Parathyroid adenoma (tissue), 2 donors: ENCODE data around the gene MET.

Experiments used
- H2AFZ ChIP-seq: fragments of 300-600 bp; sonication (generic); one replicate; pipeline ENCODE4 v1.7.0; 2017; ENCODE audit warnings: antibody characterized with exemption, mild to moderate bottlenecking
- H3K27ac ChIP-seq: fragments of 300-600 bp; sonication (generic); one replicate; pipeline ENCODE4 v1.7.0; 2017
- H3K27me3 ChIP-seq: fragments of 300-600 bp; sonication (generic); one replicate; pipeline ENCODE4 v1.7.0; 2017; ENCODE audit warnings: low read length; ENCODE audit not compliant: control insufficient read depth, insufficient read depth
- H3K36me3 ChIP-seq: fragments of 300-600 bp; sonication (generic); one replicate; pipeline ENCODE4 v1.7.0; 2017; ENCODE audit warnings: low read length; ENCODE audit not compliant: control insufficient read depth, insufficient read depth
- H3K4me1 ChIP-seq: fragments of 300-600 bp; sonication (generic); one replicate; pipeline ENCODE4 v1.7.0; 2017; ENCODE audit warnings: control low read depth
- H3K4me2 ChIP-seq: fragments of 300-600 bp; sonication (generic); one replicate; pipeline ENCODE4 v1.7.0; 2017; ENCODE audit warnings: low read length
- H3K4me3 ChIP-seq: fragments of 300-600 bp; sonication (generic); one replicate; pipeline ENCODE4 v1.7.0; 2017; ENCODE audit warnings: low read depth, low read length
- H3K79me2 ChIP-seq: fragments of 300-600 bp; sonication (generic); one replicate; pipeline ENCODE4 v1.7.0; 2017; ENCODE audit warnings: control low read depth
- H3K9ac ChIP-seq: fragments of 300-600 bp; sonication (generic); one replicate; pipeline ENCODE4 v1.7.0; 2017; ENCODE audit warnings: mild to moderate bottlenecking
- H3K9me3 ChIP-seq: fragments of 300-600 bp; sonication (generic); one replicate; pipeline ENCODE4 v1.7.0; 2017; ENCODE audit warnings: low read length; ENCODE audit not compliant: control insufficient read depth
- CTCF ChIP-seq: fragments of 300-600 bp; sonication (generic); IDR thresholded peaks from one replicate; pipeline ENCODE4 v1.7.0; 2017; ENCODE audit warnings: antibody characterized with exemption, mild to moderate bottlenecking
- donor health status: primary hyperparathyroidism.

The MET gene

GRCh38 chr7:116780966-116781365, 109.0 kb downstream of the MET start:
- no peak for TF ChIP-seq CTCF
- Histone ChIP-seq H3K9ac (no peak overlapping the region), H3K27ac (no peak overlapping the region)

GRCh38 chr7:116781584-116781983, 109.6 kb downstream of the MET start:
- Histone ChIP-seq H3K4me2 (no peak overlapping the region), H3K27me3 (no peaks in the 10 kb centered on the region), H3K36me3 (no peaks in the 10 kb centered on the region), H3K4me3 (no peak overlapping the region), H3K27ac (no peak overlapping the region), H3K9ac (no peak overlapping the region), H3K4me1 (no peaks in the 10 kb centered on the region), H2AFZ (no peak overlapping the region), H3K79me2 (no peaks in the 10 kb centered on the region), H3K9me3 (no peaks in the 10 kb centered on the region)
- TF ChIP-seq CTCF = no peak

More at GRCh38 chr7:116780966-116781365, 109.0 kb downstream of the MET start:
- no peak overlapping the region for H3K4me3 ChIP-seq
- no peak overlapping the region for H2AFZ ChIP-seq
- no peak overlapping the region for H3K4me2 ChIP-seq
- H3K36me3 ChIP-seq = no peaks in the 10 kb centered on the region
- H3K27me3 ChIP-seq = no peaks in the 10 kb centered on the region
- H3K4me1 ChIP-seq = no peaks in the 10 kb centered on the region
- H3K79me2 ChIP-seq = no peaks in the 10 kb centered on the region
- no peaks in the 10 kb centered on the region for H3K9me3 ChIP-seq

GRCh38 chr7:116782177-116782711, 110.2 kb downstream of the MET start:
- TF ChIP-seq CTCF = no peak
- Histone ChIP-seq H3K27ac (no peak overlapping the region), H3K4me2 (no peak overlapping the region), H2AFZ (no peak overlapping the region), H3K27me3 (no peaks in the 10 kb centered on the region), H3K9ac (no peak overlapping the region), H3K9me3 (no peaks in the 10 kb centered on the region), H3K79me2 (no peaks in the 10 kb centered on the region), H3K4me1 (no peaks in the 10 kb centered on the region), H3K4me3 (no peak overlapping the region), H3K36me3 (no peaks in the 10 kb centered on the region)

GRCh38 chr7:116783666-116784318, 111.8 kb downstream of the MET start:
- Histone ChIP-seq H3K9ac (no peak overlapping the region), H2AFZ (no peak overlapping the region), H3K4me2 (no peak overlapping the region), H3K79me2 (no peaks in the 10 kb centered on the region), H3K9me3 (no peaks in the 10 kb centered on the region), H3K4me1 (no peaks in the 10 kb centered on the region), H3K27me3 (no peaks in the 10 kb centered on the region), H3K27ac (no peak overlapping the region), H3K36me3 (no peaks in the 10 kb centered on the region), H3K4me3 (no peak overlapping the region)
- TF ChIP-seq CTCF = no peak

- no peaks in the 10 kb centered on the region for H3K36me3 ChIP-seq
- no peak for TF ChIP-seq CTCF
- no peak overlapping the region for H3K9ac ChIP-seq
- H3K4me2 ChIP-seq = no peak overlapping the region
- no peak overlapping the region for H2AFZ ChIP-seq
- H3K4me1 ChIP-seq = no peaks in the 10 kb centered on the region
- no peaks in the 10 kb centered on the region for H3K79me2 ChIP-seq
- no peak overlapping the region for H3K4me3 ChIP-seq
- H3K27me3 ChIP-seq = no peaks in the 10 kb centered on the region
- no peaks in the 10 kb centered on the region for H3K9me3 ChIP-seq
- H3K27ac ChIP-seq = no peak overlapping the region
Observed at GRCh38 chr7:116784647-116785046, 112.7 kb downstream of the MET start.
